DOHH2 (cell line): ENCODE measurements around the gene ISCA1.

ENCODE experiments used
- EZH2phosphoT487 ChIP-seq: fragments of 200-600 bp; sonication (generic); IDR thresholded peaks from 2 replicates; pipeline ENCODE4 v1.6.1; 2017; ENCODE audit warnings: borderline replicate concordance, mild to moderate bottlenecking, antibody characterized with exemption, low read length, moderate library complexity, mixed read lengths
- TF ChIP-seq, protein P1 (sequence below): fragments of 200-600 bp; sonication (generic); IDR thresholded peaks from one replicate; pipeline ENCODE4 v1.5.1; 2014; ENCODE audit warnings: antibody characterized with exemption, mild to moderate bottlenecking, low read depth, low read length; ENCODE audit not compliant: poor library complexity, severe bottlenecking

DNA sequence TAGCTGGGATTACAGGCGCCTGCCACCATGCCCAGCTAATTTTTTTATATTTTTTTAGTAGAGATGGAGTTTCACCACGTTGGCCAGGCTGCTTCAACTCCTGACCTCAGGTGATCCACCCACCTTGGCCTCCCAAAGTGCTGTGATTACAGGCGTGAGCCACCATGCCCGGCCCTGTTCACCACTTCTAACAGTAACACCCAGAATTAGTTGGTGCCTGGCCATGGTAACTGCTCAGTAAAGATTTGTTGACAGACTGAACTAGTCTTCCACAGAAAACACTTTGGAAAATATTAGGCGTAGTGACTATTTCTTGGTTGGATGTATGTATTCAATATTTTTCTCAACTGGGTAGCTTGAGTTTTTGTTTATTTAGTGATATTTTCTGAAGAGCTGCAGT is 47.8 kb upstream of the ISCA1 start:
- no peak for TF ChIP-seq EZH2phosphoT487
- TF ChIP-seq, protein P1, sequence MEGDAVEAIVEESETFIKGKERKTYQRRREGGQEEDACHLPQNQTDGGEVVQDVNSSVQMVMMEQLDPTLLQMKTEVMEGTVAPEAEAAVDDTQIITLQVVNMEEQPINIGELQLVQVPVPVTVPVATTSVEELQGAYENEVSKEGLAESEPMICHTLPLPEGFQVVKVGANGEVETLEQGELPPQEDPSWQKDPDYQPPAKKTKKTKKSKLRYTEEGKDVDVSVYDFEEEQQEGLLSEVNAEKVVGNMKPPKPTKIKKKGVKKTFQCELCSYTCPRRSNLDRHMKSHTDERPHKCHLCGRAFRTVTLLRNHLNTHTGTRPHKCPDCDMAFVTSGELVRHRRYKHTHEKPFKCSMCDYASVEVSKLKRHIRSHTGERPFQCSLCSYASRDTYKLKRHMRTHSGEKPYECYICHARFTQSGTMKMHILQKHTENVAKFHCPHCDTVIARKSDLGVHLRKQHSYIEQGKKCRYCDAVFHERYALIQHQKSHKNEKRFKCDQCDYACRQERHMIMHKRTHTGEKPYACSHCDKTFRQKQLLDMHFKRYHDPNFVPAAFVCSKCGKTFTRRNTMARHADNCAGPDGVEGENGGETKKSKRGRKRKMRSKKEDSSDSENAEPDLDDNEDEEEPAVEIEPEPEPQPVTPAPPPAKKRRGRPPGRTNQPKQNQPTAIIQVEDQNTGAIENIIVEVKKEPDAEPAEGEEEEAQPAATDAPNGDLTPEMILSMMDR, result no peak
